ENCODE measurements around the gene SLC22A7. TPM values are rescaled to one million over a fixed set of nuclear protein-coding genes. Genes with fewer than 3 reads are reported as not detected.

SLC22A7 gene
- total RNA-seq, 1 experiment from 2014 or later = not detected

GRCh38 chr6:43283514-43283901, 14.6 kb upstream of the SLC22A7 start:
- Histone ChIP-seq H3K79me2 (ENCODE audit: insufficient read depth, low read length) (no peaks in the 10 kb centered on the region), H3K56ac (ENCODE audit: insufficient read length, low read depth, low read length) (no peak overlapping the region), H3K4me1 (ENCODE audit: insufficient read depth, low read length) (no peaks in the 10 kb centered on the region; the same call in 1 of the 2 replicates), H4K20me1 (ENCODE audit: control insufficient read depth, insufficient read depth, insufficient read length) (no peaks in the 10 kb centered on the region), H2BK20ac (ENCODE audit: low read depth, low read length, poor library complexity, severe bottlenecking) (no peak overlapping the region), H2AFZ (ENCODE audit: low read length) (no peak overlapping the region), H3K18ac (ENCODE audit: insufficient read length, low read depth, low read length) (no peak overlapping the region), H3K4me2 (ENCODE audit: insufficient read depth, insufficient read length, low read length) (no peak overlapping the region), H2BK12ac (ENCODE audit: insufficient read length, low read depth, low read length) (no peak overlapping the region), H3K79me1 (ENCODE audit: insufficient read depth, low read depth, low read length, poor library complexity, severe bottlenecking) (no peaks in the 10 kb centered on the region), H3K27me3 (ENCODE audit: insufficient read depth, low read length) (no peaks in the 10 kb centered on the region), H4K91ac (ENCODE audit: insufficient read length, low read depth, low read length) (no peak overlapping the region), H3K4ac (ENCODE audit: low read depth, low read length) (no peak overlapping the region), H2AK5ac (ENCODE audit: insufficient read length, low read length) (no peak overlapping the region), H2BK120ac (ENCODE audit: low read depth, low read length, poor library complexity, severe bottlenecking) (no peak overlapping the region), H3K9me3 (ENCODE audit: control insufficient read depth, low read depth, low read length) (no peaks in the 10 kb centered on the region), H3K23ac (ENCODE audit: insufficient read length, low read depth, low read length) (no peak overlapping the region), H3K9ac (ENCODE audit: extremely low read depth, insufficient read length, low read length) (no peak overlapping the region), H4K8ac (replicated peaks; ENCODE audit: insufficient read length, low read depth, low read length) (no peak overlapping the region), H3K27ac (ENCODE audit: insufficient read length, low read depth, low read length) (no peak overlapping the region), H3T11ph (ENCODE audit: low read length) (no peak overlapping the region), H2BK5ac (ENCODE audit: insufficient read length, low read length) (no peak overlapping the region), H3K23me2 (ENCODE audit: insufficient read length, low read depth, low read length, poor library complexity, severe bottlenecking) (no peaks in the 10 kb centered on the region), H4K5ac (ENCODE audit: insufficient read length, low read depth, low read length) (no peak overlapping the region), H3K14ac (ENCODE audit: insufficient read depth, low read length) (no peak overlapping the region), H2BK15ac (ENCODE audit: low read depth, low read length) (no peak overlapping the region)
- Mint-ChIP-seq H3K4me3 (no peak overlapping the region), H3K27ac (no peak overlapping the region), H3K36me3 (ENCODE audit: insufficient read depth in 1 of 3, low read depth in 3 of 3) (no peaks in the 10 kb centered on the region), H3K27me3 (ENCODE audit: low read depth) (peaks cover 6% of the 10 kb centered on the region), H3K9me3 (no peaks in the 10 kb centered on the region), H3K4me1 (peaks cover 15 to 35% of the 10 kb centered on the region in 2 experiments)
- TF ChIP-seq, protein P1, sequence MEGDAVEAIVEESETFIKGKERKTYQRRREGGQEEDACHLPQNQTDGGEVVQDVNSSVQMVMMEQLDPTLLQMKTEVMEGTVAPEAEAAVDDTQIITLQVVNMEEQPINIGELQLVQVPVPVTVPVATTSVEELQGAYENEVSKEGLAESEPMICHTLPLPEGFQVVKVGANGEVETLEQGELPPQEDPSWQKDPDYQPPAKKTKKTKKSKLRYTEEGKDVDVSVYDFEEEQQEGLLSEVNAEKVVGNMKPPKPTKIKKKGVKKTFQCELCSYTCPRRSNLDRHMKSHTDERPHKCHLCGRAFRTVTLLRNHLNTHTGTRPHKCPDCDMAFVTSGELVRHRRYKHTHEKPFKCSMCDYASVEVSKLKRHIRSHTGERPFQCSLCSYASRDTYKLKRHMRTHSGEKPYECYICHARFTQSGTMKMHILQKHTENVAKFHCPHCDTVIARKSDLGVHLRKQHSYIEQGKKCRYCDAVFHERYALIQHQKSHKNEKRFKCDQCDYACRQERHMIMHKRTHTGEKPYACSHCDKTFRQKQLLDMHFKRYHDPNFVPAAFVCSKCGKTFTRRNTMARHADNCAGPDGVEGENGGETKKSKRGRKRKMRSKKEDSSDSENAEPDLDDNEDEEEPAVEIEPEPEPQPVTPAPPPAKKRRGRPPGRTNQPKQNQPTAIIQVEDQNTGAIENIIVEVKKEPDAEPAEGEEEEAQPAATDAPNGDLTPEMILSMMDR (conservative IDR thresholded peaks at IDR 0.05) = no peak
- no CpG with 5 or more reads among the region's 18 CpGs for WGBS (ENCODE audit: extremely low coverage, insufficient read length, low lambda C conversion rate)
- DNase-seq = no peak

All from H9 (cell line).